ENCODE data around the gene NRP2.

Gene NRP2

GRCh38 chr2:205759257-205759656, 77.0 kb downstream of the NRP2 start:
- no peak for DNase-seq

GRCh38 chr2:205759732-205760131, 77.4 kb downstream of the NRP2 start:
- no peak for DNase-seq

GRCh38 chr2:205760157-205760556, 77.9 kb downstream of the NRP2 start:
- DNase-seq = no peak

- no peak for DNase-seq
Measured at GRCh38 chr2:205761421-205761820, 79.1 kb downstream of the NRP2 start.

GRCh38 chr2:205762881-205763280, 80.6 kb downstream of the NRP2 start:
- no peak for DNase-seq

- no peak for DNase-seq
Measured at GRCh38 chr2:205763708-205764211, 81.5 kb downstream of the NRP2 start.

GRCh38 chr2:205764270-205764746, 82.0 kb downstream of the NRP2 start:
- DNase-seq = no peak

GRCh38 chr2:205765151-205765550, 82.8 kb downstream of the NRP2 start:
- no peak for DNase-seq

- DNase-seq = peak; percentile 36
Measured at GRCh38 chr2:205766779-205767359, 84.6 kb downstream of the NRP2 start.

GRCh38 chr2:205767617-205768016, 85.3 kb downstream of the NRP2 start:
- no peak for DNase-seq

- no peak for DNase-seq
Measured at GRCh38 chr2:205768341-205768740, 86.0 kb downstream of the NRP2 start.

- DNase-seq = no peak
Measured at GRCh38 chr2:205768815-205769494, 86.7 kb downstream of the NRP2 start.

GRCh38 chr2:205769495-205769850, 87.2 kb downstream of the NRP2 start:
- DNase-seq = no peak

GRCh38 chr2:205769879-205770278, 87.6 kb downstream of the NRP2 start:
- DNase-seq = no peak

GRCh38 chr2:205770577-205770976, 88.3 kb downstream of the NRP2 start:
- DNase-seq = no peak

- no peak for DNase-seq
Measured at GRCh38 chr2:205771031-205771430, 88.7 kb downstream of the NRP2 start.

- no peak for DNase-seq
Measured at GRCh38 chr2:205771666-205772065, 89.4 kb downstream of the NRP2 start.

GRCh38 chr2:205772983-205773382, 90.7 kb downstream of the NRP2 start:
- no peak for DNase-seq

GRCh38 chr2:205773989-205774388, 91.7 kb downstream of the NRP2 start:
- no peak for DNase-seq

GRCh38 chr2:205775097-205775877, 93.0 kb downstream of the NRP2 start:
- no peak for DNase-seq

GRCh38 chr2:205776139-205776538, 93.8 kb downstream of the NRP2 start:
- no peak for DNase-seq

GRCh38 chr2:205776720-205777119, 94.4 kb downstream of the NRP2 start:
- DNase-seq = no peak

- DNase-seq = no peak
Measured at GRCh38 chr2:205778356-205778755, 96.1 kb downstream of the NRP2 start.

GRCh38 chr2:205780645-205781044, 98.3 kb downstream of the NRP2 start:
- DNase-seq = no peak

Measured in effector CD4-positive, alpha-beta T cell (primary cell).